H1 (cell line): Measurements from ENCODE around the gene ITIH4. TPM values are rescaled to one million over a fixed set of nuclear protein-coding genes. Genes with fewer than 3 reads are reported as not detected.

Experiments
- ATF2 ChIP-seq: IDR thresholded peaks from 2 replicates; pipeline ENCODE4 v1.6.1; 2012; ENCODE audit warnings: low read length, inconsistent platforms
- CBX5 ChIP-seq: fragments of 300-800, 300-1000 bp; sonication (generic); IDR thresholded peaks from 2 replicates; pipeline ENCODE4 v1.7.1; 2016; ENCODE audit warnings: antibody characterized with exemption, low read length, low read depth
- CHD1 ChIP-seq: IDR thresholded peaks from 2 replicates; pipeline ENCODE4 v1.6.1; 2012; ENCODE audit warnings: low read depth, low read length, improper control_type of control experiment
- EZH2 ChIP-seq: fragments of 200-600 bp; sonication (generic); IDR thresholded peaks from 2 replicates; pipeline ENCODE4 v1.7.1; 2012; ENCODE audit warnings: low read depth, mild to moderate bottlenecking, moderate library complexity, low read length, inconsistent platforms; ENCODE audit not compliant: severe bottlenecking
- HDAC2 ChIP-seq, 2 experiments: fragments of 300-600 bp in 1 of 2; sonication (generic) in 1 of 2; IDR thresholded peaks; 2 replicates each; pipeline ENCODE4 v1.6.1; 2011 to 2012; ENCODE audit warnings: low read depth in 2 of 2, low read length in 2 of 2, mild to moderate bottlenecking in 2 of 2, moderate library complexity in 2 of 2, borderline replicate concordance in 1 of 2, inconsistent platforms in 1 of 2
- TCF12 ChIP-seq: IDR thresholded peaks from 2 replicates; pipeline ENCODE4 v1.6.1; 2011; ENCODE audit warnings: low read depth, mild to moderate bottlenecking, low read length
- YY1 ChIP-seq: IDR thresholded peaks from 2 replicates; pipeline ENCODE4 v1.6.1; 2011; ENCODE audit warnings: low read depth, mild to moderate bottlenecking, low read length
- polyA plus RNA-seq, 7 experiments: library from polyadenylated mRNA; depleted of rRNA in 3 of 7; stranded (reverse) in 5 of 7; unstranded in 2 of 7; fragments of >200 nt in 5 of 7; fragments of 200-250 nt in 2 of 7; gene quantifications; 1 replicate in 5 of 7; 2 replicates in 1 of 7; 4 replicates in 1 of 7; pipeline versions ENCODE4 v1.2.1 to v1.2.3, GENCODE V29; 2011 to 2013; ENCODE audit warnings: missing spikeins in 2 of 7, mixed read lengths in 2 of 7
- total RNA-seq: library from RNA; stranded (reverse); fragmentation: NEBNext Ultra II Directional; extraction: Animal tissue kit (Norgen Biotek cat#: 25700); gene quantifications from 2 replicates; pipeline ENCODE4 v1.2.1, GENCODE V29; 2021
- TF ChIP-seq, protein P1 (sequence below): fragments of 300-600 bp; sonication (generic); IDR thresholded peaks from 2 replicates; pipeline ENCODE4 v1.7.1; 2012; ENCODE audit warnings: low read length, moderate library complexity, mild to moderate bottlenecking, inconsistent platforms; ENCODE audit not compliant: insufficient replicate concordance

The ITIH4 gene
- total and polyA plus RNA-seq, 2 of the 8 experiments (the other 6 are each of a cell fraction or from before 2014, with no cell fraction given): 3.4 to 3.7 TPM

- TF ChIP-seq, protein P1, sequence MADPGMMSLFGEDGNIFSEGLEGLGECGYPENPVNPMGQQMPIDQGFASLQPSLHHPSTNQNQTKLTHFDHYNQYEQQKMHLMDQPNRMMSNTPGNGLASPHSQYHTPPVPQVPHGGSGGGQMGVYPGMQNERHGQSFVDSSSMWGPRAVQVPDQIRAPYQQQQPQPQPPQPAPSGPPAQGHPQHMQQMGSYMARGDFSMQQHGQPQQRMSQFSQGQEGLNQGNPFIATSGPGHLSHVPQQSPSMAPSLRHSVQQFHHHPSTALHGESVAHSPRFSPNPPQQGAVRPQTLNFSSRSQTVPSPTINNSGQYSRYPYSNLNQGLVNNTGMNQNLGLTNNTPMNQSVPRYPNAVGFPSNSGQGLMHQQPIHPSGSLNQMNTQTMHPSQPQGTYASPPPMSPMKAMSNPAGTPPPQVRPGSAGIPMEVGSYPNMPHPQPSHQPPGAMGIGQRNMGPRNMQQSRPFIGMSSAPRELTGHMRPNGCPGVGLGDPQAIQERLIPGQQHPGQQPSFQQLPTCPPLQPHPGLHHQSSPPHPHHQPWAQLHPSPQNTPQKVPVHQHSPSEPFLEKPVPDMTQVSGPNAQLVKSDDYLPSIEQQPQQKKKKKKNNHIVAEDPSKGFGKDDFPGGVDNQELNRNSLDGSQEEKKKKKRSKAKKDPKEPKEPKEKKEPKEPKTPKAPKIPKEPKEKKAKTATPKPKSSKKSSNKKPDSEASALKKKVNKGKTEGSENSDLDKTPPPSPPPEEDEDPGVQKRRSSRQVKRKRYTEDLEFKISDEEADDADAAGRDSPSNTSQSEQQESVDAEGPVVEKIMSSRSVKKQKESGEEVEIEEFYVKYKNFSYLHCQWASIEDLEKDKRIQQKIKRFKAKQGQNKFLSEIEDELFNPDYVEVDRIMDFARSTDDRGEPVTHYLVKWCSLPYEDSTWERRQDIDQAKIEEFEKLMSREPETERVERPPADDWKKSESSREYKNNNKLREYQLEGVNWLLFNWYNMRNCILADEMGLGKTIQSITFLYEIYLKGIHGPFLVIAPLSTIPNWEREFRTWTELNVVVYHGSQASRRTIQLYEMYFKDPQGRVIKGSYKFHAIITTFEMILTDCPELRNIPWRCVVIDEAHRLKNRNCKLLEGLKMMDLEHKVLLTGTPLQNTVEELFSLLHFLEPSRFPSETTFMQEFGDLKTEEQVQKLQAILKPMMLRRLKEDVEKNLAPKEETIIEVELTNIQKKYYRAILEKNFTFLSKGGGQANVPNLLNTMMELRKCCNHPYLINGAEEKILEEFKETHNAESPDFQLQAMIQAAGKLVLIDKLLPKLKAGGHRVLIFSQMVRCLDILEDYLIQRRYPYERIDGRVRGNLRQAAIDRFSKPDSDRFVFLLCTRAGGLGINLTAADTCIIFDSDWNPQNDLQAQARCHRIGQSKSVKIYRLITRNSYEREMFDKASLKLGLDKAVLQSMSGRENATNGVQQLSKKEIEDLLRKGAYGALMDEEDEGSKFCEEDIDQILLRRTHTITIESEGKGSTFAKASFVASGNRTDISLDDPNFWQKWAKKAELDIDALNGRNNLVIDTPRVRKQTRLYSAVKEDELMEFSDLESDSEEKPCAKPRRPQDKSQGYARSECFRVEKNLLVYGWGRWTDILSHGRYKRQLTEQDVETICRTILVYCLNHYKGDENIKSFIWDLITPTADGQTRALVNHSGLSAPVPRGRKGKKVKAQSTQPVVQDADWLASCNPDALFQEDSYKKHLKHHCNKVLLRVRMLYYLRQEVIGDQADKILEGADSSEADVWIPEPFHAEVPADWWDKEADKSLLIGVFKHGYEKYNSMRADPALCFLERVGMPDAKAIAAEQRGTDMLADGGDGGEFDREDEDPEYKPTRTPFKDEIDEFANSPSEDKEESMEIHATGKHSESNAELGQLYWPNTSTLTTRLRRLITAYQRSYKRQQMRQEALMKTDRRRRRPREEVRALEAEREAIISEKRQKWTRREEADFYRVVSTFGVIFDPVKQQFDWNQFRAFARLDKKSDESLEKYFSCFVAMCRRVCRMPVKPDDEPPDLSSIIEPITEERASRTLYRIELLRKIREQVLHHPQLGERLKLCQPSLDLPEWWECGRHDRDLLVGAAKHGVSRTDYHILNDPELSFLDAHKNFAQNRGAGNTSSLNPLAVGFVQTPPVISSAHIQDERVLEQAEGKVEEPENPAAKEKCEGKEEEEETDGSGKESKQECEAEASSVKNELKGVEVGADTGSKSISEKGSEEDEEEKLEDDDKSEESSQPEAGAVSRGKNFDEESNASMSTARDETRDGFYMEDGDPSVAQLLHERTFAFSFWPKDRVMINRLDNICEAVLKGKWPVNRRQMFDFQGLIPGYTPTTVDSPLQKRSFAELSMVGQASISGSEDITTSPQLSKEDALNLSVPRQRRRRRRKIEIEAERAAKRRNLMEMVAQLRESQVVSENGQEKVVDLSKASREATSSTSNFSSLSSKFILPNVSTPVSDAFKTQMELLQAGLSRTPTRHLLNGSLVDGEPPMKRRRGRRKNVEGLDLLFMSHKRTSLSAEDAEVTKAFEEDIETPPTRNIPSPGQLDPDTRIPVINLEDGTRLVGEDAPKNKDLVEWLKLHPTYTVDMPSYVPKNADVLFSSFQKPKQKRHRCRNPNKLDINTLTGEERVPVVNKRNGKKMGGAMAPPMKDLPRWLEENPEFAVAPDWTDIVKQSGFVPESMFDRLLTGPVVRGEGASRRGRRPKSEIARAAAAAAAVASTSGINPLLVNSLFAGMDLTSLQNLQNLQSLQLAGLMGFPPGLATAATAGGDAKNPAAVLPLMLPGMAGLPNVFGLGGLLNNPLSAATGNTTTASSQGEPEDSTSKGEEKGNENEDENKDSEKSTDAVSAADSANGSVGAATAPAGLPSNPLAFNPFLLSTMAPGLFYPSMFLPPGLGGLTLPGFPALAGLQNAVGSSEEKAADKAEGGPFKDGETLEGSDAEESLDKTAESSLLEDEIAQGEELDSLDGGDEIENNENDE: no peak
- no peak for TF ChIP-seq CBX5
- TF ChIP-seq CHD1: no peak
- TF ChIP-seq YY1: no peak
- no peak for TF ChIP-seq ATF2
- no peak for TF ChIP-seq TCF12
- no peak for TF ChIP-seq HDAC2 (IDR thresholded peaks at IDR 0.05; ENCODE audit: borderline replicate concordance in 1 of 2, low read depth in 2 of 2, low read length in 2 of 2)
- no peak for TF ChIP-seq EZH2
These were observed 20.7 kb downstream of the ITIH4 start (continued) for GRCh38 chr3:52809662-52810377.
